Caco-2 (cell line): ENCODE results near the gene BRD4. TPM values are rescaled to one million over a fixed set of nuclear protein-coding genes. Genes with fewer than 3 reads are reported as not detected.

Experiments
- BruUV-seq: library from RNA; stranded (reverse); fragments of 400-500 nt; replicated peaks from 2 replicates; lab custom pipeline; 2021; lab: Mats Ljungman, UMichigan
- CTCF ChIA-PET: fragments of 300-600 bp; sonication (Branson Sonifier 250); formaldehyde crosslinking; loops from one replicate; lab custom pipeline; 2022; ENCODE audit warnings: antibody characterized with exemption; lab: Charles Lee
- POLR2A ChIA-PET: fragments of 300-600 bp; sonication (Branson Sonifier 250); formaldehyde crosslinking; loops from one replicate; lab custom pipeline; 2022; ENCODE audit warnings: antibody characterized with exemption; lab: Charles Lee
- DNase-seq, 2 experiments: peaks; one replicate each; pipeline versions ENCODE4 v3.0.0 to v3.0.0-alpha.2; 2020 to 2022
- H3K27me3 ChIP-seq: replicated peaks from 2 replicates; pipeline ENCODE4 v1.6.0; 2011; ENCODE audit warnings: low read length; ENCODE audit not compliant: control insufficient read depth, insufficient read depth
- H3K36me3 ChIP-seq: 2 replicates; pipeline ENCODE4 v1.5.1; 2011; ENCODE audit warnings: low read length; ENCODE audit not compliant: control insufficient read depth, insufficient read depth
- H3K4me1 ChIP-seq: fragments of 250-450 bp; sonication (Bioruptor Pico); 2 replicates; pipeline ENCODE4 v1.5.1; 2020; ENCODE audit warnings: mild to moderate bottlenecking
- H3K4me3 ChIP-seq: 2 replicates; pipeline ENCODE4 v1.5.1; 2011; ENCODE audit warnings: low read depth, mild to moderate bottlenecking, control low read depth, low read length
- H3K9me3 ChIP-seq: fragments of 250-450 bp; sonication (Bioruptor Pico); 2 replicates; pipeline ENCODE4 v1.5.1; 2020; ENCODE audit warnings: mild to moderate bottlenecking, moderate library complexity
- H3K27ac Mint-ChIP-seq: one replicate; pipeline ENCODE4 v1.8.0; 2022; ENCODE audit warnings: mixed read lengths; ENCODE audit not compliant: unreplicated experiment
- H3K27me3 Mint-ChIP-seq: one replicate; pipeline ENCODE4 v1.8.0; 2022; ENCODE audit warnings: mixed read lengths; ENCODE audit not compliant: insufficient read depth, unreplicated experiment
- H3K36me3 Mint-ChIP-seq: one replicate; pipeline ENCODE4 v1.8.0; 2022; ENCODE audit warnings: mild to moderate bottlenecking, mixed read lengths; ENCODE audit not compliant: insufficient read depth, unreplicated experiment
- H3K4me1 Mint-ChIP-seq: one replicate; pipeline ENCODE4 v1.8.0; 2022; ENCODE audit warnings: low read depth, mixed read lengths; ENCODE audit not compliant: unreplicated experiment
- H3K4me3 Mint-ChIP-seq: one replicate; pipeline ENCODE4 v1.8.0; 2022; ENCODE audit warnings: mild to moderate bottlenecking, moderate library complexity, mixed read lengths; ENCODE audit not compliant: unreplicated experiment
- H3K9me3 Mint-ChIP-seq: one replicate; pipeline ENCODE4 v1.8.0; 2022; ENCODE audit warnings: mixed read lengths; ENCODE audit not compliant: unreplicated experiment
- intact Hi-C: fragments of 100-400 bp; cut with micrococcal nuclease; formaldehyde crosslinking; loops from one replicate; pipeline ENCODE4 v1.10.0; 2022; ENCODE audit not compliant: unreplicated experiment
- total RNA-seq: library from RNA; stranded (reverse); gene quantifications from 2 replicates; pipeline ENCODE4 v1.2.3, GENCODE V29; 2022
- TF ChIP-seq, protein P1 (sequence below), 2 experiments: fragments of 200-600 bp in 1 of 2; IDR thresholded peaks; 1 replicate in 1 of 2; 2 replicates in 1 of 2; pipeline versions ENCODE4 v1.5.1 to v1.8.0; 2011 to 2022; ENCODE audit warnings: antibody characterized with exemption in 1 of 2, control low read depth in 1 of 2, inconsistent platforms in 1 of 2, low read depth in 1 of 2, low read length in 1 of 2, mild to moderate bottlenecking in 1 of 2, moderate library complexity in 1 of 2; ENCODE audit not compliant: insufficient read depth in 1 of 2, severe bottlenecking in 1 of 2, unreplicated experiment in 1 of 2

Gene BRD4
- total RNA-seq, 1 experiment from 2014 or later: 170 TPM

GRCh38 chr19:15276620-15277215 lies 55.6 kb downstream of the BRD4 start:
- Histone ChIP-seq H3K4me3 (no peak overlapping the region), H3K36me3 (peaks cover 3% of the 10 kb centered on the region), H3K27me3 (no peaks in the 10 kb centered on the region), H3K4me1 (peaks cover 24% of the 10 kb centered on the region), H3K9me3 (no peaks in the 10 kb centered on the region)
- Mint-ChIP-seq H3K27me3 (no peaks in the 10 kb centered on the region), H3K4me3 (no peak overlapping the region), H3K9me3 (no peaks in the 10 kb centered on the region), H3K27ac (peak overlapping the region; percentile 73), H3K36me3 (peaks cover 96% of the 10 kb centered on the region), H3K4me1 (peaks cover 16% of the 10 kb centered on the region)
- ChIA-PET CTCF (no interaction called here), POLR2A (no interaction called here)
- TF ChIP-seq, protein P1, sequence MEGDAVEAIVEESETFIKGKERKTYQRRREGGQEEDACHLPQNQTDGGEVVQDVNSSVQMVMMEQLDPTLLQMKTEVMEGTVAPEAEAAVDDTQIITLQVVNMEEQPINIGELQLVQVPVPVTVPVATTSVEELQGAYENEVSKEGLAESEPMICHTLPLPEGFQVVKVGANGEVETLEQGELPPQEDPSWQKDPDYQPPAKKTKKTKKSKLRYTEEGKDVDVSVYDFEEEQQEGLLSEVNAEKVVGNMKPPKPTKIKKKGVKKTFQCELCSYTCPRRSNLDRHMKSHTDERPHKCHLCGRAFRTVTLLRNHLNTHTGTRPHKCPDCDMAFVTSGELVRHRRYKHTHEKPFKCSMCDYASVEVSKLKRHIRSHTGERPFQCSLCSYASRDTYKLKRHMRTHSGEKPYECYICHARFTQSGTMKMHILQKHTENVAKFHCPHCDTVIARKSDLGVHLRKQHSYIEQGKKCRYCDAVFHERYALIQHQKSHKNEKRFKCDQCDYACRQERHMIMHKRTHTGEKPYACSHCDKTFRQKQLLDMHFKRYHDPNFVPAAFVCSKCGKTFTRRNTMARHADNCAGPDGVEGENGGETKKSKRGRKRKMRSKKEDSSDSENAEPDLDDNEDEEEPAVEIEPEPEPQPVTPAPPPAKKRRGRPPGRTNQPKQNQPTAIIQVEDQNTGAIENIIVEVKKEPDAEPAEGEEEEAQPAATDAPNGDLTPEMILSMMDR (IDR thresholded peaks at IDR 0.05; ENCODE audit: insufficient read depth in 1 of 2, low read depth in 1 of 2, low read length in 1 of 2, severe bottlenecking in 1 of 2, unreplicated experiment in 1 of 2): no peak
- no peak for DNase-seq
- no TSS peak for BruUV-seq
- intact Hi-C loops: no loop called here

DNA sequence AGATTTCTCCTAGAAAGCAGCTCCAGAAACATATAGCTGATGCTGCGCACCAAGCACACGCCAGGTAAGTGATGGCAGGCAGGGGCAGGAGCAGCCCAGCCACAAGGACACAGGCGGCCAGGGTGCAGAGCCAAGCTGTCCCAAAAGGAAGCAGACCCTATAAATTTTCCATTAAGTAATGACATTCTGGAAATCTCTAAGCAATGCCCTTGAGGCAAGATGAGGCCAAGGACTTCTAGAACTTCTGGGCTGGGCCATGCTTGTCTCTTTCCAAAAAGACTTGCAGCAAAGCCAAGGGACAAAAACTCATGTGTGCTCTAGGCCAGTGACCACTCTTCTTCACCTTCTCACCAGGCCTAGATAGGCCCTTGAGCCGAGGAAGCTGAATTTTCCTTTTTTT lies 57.9 kb downstream of the BRD4 start:
- CTCF ChIA-PET: no interaction called here
- Histone ChIP-seq H3K9me3 (no peaks in the 10 kb centered on the region), H3K36me3 (peaks cover 4% of the 10 kb centered on the region), H3K4me1 (peaks cover 2% of the 10 kb centered on the region; the same call in 1 of the 2 replicates), H3K27me3 (no peaks in the 10 kb centered on the region), H3K4me3 (no peak overlapping the region)
- H3K36me3 Mint-ChIP-seq: peaks cover 96% of the 10 kb centered on the region
- H3K9me3 Mint-ChIP-seq: no peaks in the 10 kb centered on the region
- no peak overlapping the region for H3K4me3 Mint-ChIP-seq
- TF ChIP-seq, protein P1 (IDR thresholded peaks at IDR 0.05; ENCODE audit: insufficient read depth in 1 of 2, low read depth in 1 of 2, low read length in 1 of 2, severe bottlenecking in 1 of 2, unreplicated experiment in 1 of 2): no peak
- H3K4me1 Mint-ChIP-seq: peaks cover 26% of the 10 kb centered on the region
- no peaks in the 10 kb centered on the region for H3K27me3 Mint-ChIP-seq
- POLR2A ChIA-PET: no interaction called here
- H3K27ac Mint-ChIP-seq: no peak overlapping the region
- no peak for DNase-seq
- BruUV-seq: no TSS peak
- intact Hi-C loops: no loop called here

GRCh38 chr19:15269806-15270205 lies 62.5 kb downstream of the BRD4 start:
- peak overlapping the region; percentile 42 for H3K27ac Mint-ChIP-seq
- no peak for DNase-seq
- H3K9me3 Mint-ChIP-seq: no peaks in the 10 kb centered on the region
- peaks cover 40% of the 10 kb centered on the region for H3K4me1 Mint-ChIP-seq
- H3K36me3 Mint-ChIP-seq: peaks cover 96% of the 10 kb centered on the region
- intact Hi-C loops: loop anchor here (5.0 kb wide), 1 partner anchor 57 kb away; no protein-coding TSS in a partner anchor
- no peaks in the 10 kb centered on the region for H3K4me1 ChIP-seq
- H3K36me3 ChIP-seq: peaks cover 6% of the 10 kb centered on the region
- H3K27me3 Mint-ChIP-seq: no peaks in the 10 kb centered on the region
- no TSS peak for BruUV-seq
- no peaks in the 10 kb centered on the region for H3K27me3 ChIP-seq
- ChIA-PET POLR2A (no interaction called here), CTCF (no interaction called here)
- TF ChIP-seq, protein P1 (IDR thresholded peaks at IDR 0.05; ENCODE audit: insufficient read depth in 1 of 2, low read depth in 1 of 2, low read length in 1 of 2, severe bottlenecking in 1 of 2, unreplicated experiment in 1 of 2): no peak
- no peaks in the 10 kb centered on the region for H3K9me3 ChIP-seq
- no peak overlapping the region for H3K4me3 ChIP-seq
- no peak overlapping the region for H3K4me3 Mint-ChIP-seq
